Gastrocnemius medialis (tissue), 4 donors: Measurements from ENCODE around the gene TCAF1. TPM values are rescaled to one million over a fixed set of nuclear protein-coding genes. Genes with fewer than 3 reads are reported as not detected.
"Not testable (repeated sequence)": the region's sequence is repeated elsewhere in the genome, so short reads cannot be mapped to it uniquely, and the experiment has no call there.

Experiments used
- ATAC-seq, 2 donors: fragments of 150-250 bp; one replicate each; pipeline ENCODE4 v1.9.1; 2016
- DNase-seq, 2 donors: peaks; one replicate each; pipeline ENCODE4 v3.0.0-alpha.2; 2019
- H3K27ac ChIP-seq, 4 donors: fragments of 200-600 bp; sonication (generic); 1 replicate in 1 of 4; 2 replicates in 3 of 4; pipeline ENCODE4 v1.5.1; 2016 to 2018; ENCODE audit warnings: mild to moderate bottlenecking in 2 of 4, moderate library complexity in 1 of 4
- H3K27me3 ChIP-seq, 3 donors: fragments of 200-600 bp; sonication (generic) in 2 of 3; 1 replicate in 1 of 3; 2 replicates in 2 of 3; pipeline versions ENCODE4 v1.5.1 to v1.6.0; 2016 to 2019; ENCODE audit warnings: mild to moderate bottlenecking in 1 of 3, moderate library complexity in 1 of 3
- H3K36me3 ChIP-seq, 2 donors: fragments of 200-600 bp; sonication (generic) in 1 of 2; one replicate each; pipeline ENCODE4 v1.5.1; 2017 to 2018
- H3K4me1 ChIP-seq, 2 donors: fragments of 200-600 bp; sonication (generic) in 1 of 2; one replicate each; pipeline ENCODE4 v1.5.1; 2016 to 2017; ENCODE audit warnings: mild to moderate bottlenecking in 2 of 2
- H3K4me3 ChIP-seq, 4 donors: fragments of 200-600 bp; sonication (generic) in 3 of 4; 1 replicate in 1 of 4; 2 replicates in 3 of 4; pipeline ENCODE4 v1.5.1; 2016 to 2019; ENCODE audit warnings: mild to moderate bottlenecking in 2 of 4
- H3K9me3 ChIP-seq, 3 donors: fragments of 200-600 bp; sonication (generic) in 2 of 3; 1 replicate in 1 of 3; 2 replicates in 2 of 3; pipeline ENCODE4 v1.5.1; 2016 to 2019
- CTCF ChIP-seq, 5 experiments: fragments of 450-650 bp in 3 of 5; fragments of 200-600 bp in 2 of 5; sonication (generic) in 2 of 5; IDR thresholded peaks in 4 of 5; conservative IDR thresholded peaks in 1 of 5; 1 replicate in 4 of 5; 2 replicates in 1 of 5; pipeline ENCODE4 v1.5.1; 2016 to 2019; ENCODE audit warnings: antibody characterized with exemption in 5 of 5, mild to moderate bottlenecking in 3 of 5, moderate library complexity in 3 of 5
- POLR2A ChIP-seq, 2 donors: fragments of 450-650 bp; IDR thresholded peaks; one replicate each; pipeline ENCODE4 v1.6.1; 2017; ENCODE audit warnings: antibody characterized with exemption in 2 of 2, mild to moderate bottlenecking in 2 of 2, moderate library complexity in 2 of 2
- in situ Hi-C, 4 donors: fragments of 200-750 bp; cut with MboI; loops; one replicate each; pipeline versions ENCODE4 v1.15.0 to v1.8.0; 2017; ENCODE audit warnings: low sequenced_read_pairs in 4 of 4
- intact Hi-C: fragments of 100-400 bp; cut with DNase I; formaldehyde crosslinking; loops from one replicate; pipeline ENCODE4 v1.15.1; 2023; ENCODE audit warnings: low total_unique reads
- total RNA-seq, 4 donors: library from RNA; depleted of rRNA; stranded (reverse); fragments of >200 nt; gene quantifications; one replicate each; pipeline versions ENCODE4 v1.1.0 to v1.2.3, GENCODE V29; 2016

TCAF1 gene
- total RNA-seq, 4 donors from 2014 or later = 31.4 to 43.0 (median 32.9) TPM

DNA sequence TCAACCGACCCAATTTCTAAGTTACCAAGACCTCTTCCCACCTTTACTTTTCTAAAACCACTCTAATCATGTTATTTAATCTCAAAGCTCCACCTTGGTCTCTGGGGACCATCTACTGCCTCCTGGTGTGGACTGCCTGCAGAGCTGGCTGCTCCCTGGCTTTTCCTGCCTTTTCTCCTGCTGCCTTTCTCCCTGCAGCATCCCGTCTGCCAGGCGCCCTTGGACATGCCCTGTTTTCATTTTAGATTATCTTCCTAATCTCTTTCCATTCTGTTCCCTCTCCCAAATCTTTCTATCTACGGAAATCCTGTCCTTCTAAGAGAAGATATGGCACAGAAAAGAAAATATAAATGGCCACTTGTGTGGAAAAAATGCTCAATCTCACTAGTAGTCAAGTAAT, 23.1 kb downstream of the TCAF1 start:
- in situ Hi-C loops (loop anchor here in 1 of 4 donors (25.0 kb wide), 1 partner anchor 592 kb away; the partner anchor contains the start of genes CASP2 and TMEM139), intact Hi-C loops (no loop called here)
- DNase-seq = no peak
- TF ChIP-seq POLR2A (IDR thresholded peaks at IDR 0.05) (no peak), CTCF (IDR thresholded peaks at IDR 0.05 in 4 of 5, conservative IDR thresholded peaks at IDR 0.05 in 1 of 5) (no peak)
- Histone ChIP-seq H3K27ac (no peak overlapping the region), H3K27me3 (no peaks in the 10 kb centered on the region), H3K4me1 (peaks cover 0 to 7% of the 10 kb centered on the region in 2 donors), H3K4me3 (no peak overlapping the region), H3K36me3 (no peaks in the 10 kb centered on the region), H3K9me3 (no peaks in the 10 kb centered on the region)
- no peak for ATAC-seq

- TF ChIP-seq POLR2A (IDR thresholded peaks at IDR 0.05) (no peak), CTCF (IDR thresholded peaks at IDR 0.05 in 4 of 5, conservative IDR thresholded peaks at IDR 0.05 in 1 of 5) (no peak)
- Histone ChIP-seq H3K4me3 (no peak overlapping the region), H3K9me3 (no peaks in the 10 kb centered on the region), H3K27ac (no peak overlapping the region), H3K4me1 (peaks cover 0 to 7% of the 10 kb centered on the region in 2 donors), H3K36me3 (no peaks in the 10 kb centered on the region), H3K27me3 (no peaks in the 10 kb centered on the region)
- intact Hi-C loops (no loop called here), in situ Hi-C loops (loop anchor here in 1 of 4 donors (25.0 kb wide), 1 partner anchor 590 kb away; the partner anchor contains the start of genes CASP2 and TMEM139)
- DNase-seq (no peak), ATAC-seq (no peak)
Measured at GRCh38 chr7:143877098-143877497, 24.9 kb downstream of the TCAF1 start.

GRCh38 chr7:143876218-143876617, 25.8 kb downstream of the TCAF1 start:
- Histone ChIP-seq H3K36me3 (no peaks in the 10 kb centered on the region), H3K4me1 (no peaks in the 10 kb centered on the region), H3K27ac (no peak overlapping the region), H3K4me3 (no peak overlapping the region), H3K27me3 (no peaks in the 10 kb centered on the region), H3K9me3 (no peaks in the 10 kb centered on the region)
- intact Hi-C loops (no loop called here), in situ Hi-C loops (loop anchor here in 1 of 4 donors (25.0 kb wide), 1 partner anchor 589 kb away; the partner anchor contains the start of genes CASP2 and TMEM139)
- no peak for TF ChIP-seq CTCF (IDR thresholded peaks at IDR 0.05 in 4 of 5, conservative IDR thresholded peaks at IDR 0.05 in 1 of 5)
- TF ChIP-seq POLR2A (IDR thresholded peaks at IDR 0.05) = no peak
- no peak for DNase-seq
- no peak for ATAC-seq

DNA sequence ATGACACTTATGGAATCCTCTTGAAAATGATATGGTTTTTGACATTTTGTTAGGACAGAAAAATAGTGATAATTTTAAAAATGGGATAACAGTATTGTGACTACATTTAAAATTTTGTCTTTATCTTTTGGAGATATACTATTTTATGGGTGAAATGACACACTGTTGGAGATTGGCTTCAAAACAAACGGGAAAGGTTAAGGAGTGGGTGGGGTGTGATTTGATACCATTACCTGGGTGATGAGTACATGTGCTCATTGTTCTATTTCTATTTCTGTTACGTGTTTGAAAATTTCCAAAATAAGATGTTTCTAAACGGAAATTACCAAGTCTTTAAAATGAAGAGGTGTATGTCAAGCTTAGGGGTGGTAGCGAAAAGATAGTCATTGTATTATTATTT, 28.7 kb downstream of the TCAF1 start:
- H3K9me3 ChIP-seq, H3K27ac ChIP-seq, DNase-seq, intact Hi-C loops, ATAC-seq, H3K4me3 ChIP-seq, H3K36me3 ChIP-seq, H3K4me1 ChIP-seq, H3K27me3 ChIP-seq, in situ Hi-C loops: not testable (repeated sequence)

- H3K9me3 ChIP-seq, DNase-seq, in situ Hi-C loops, H3K4me1 ChIP-seq, H3K27me3 ChIP-seq, intact Hi-C loops, ATAC-seq, H3K27ac ChIP-seq, H3K4me3 ChIP-seq, H3K36me3 ChIP-seq: not testable (repeated sequence)
Measured at GRCh38 chr7:143871534-143871933, 30.4 kb downstream of the TCAF1 start.

GRCh38 chr7:143857994-143858393, 44.0 kb downstream of the TCAF1 start:
- H3K9me3 ChIP-seq, in situ Hi-C loops, DNase-seq, H3K4me3 ChIP-seq, intact Hi-C loops, H3K36me3 ChIP-seq, H3K4me1 ChIP-seq, H3K27ac ChIP-seq, H3K27me3 ChIP-seq: not testable (repeated sequence)
- peak; percentile 42 to 78 for ATAC-seq

GRCh38 chr7:143855443-143855842, 46.5 kb downstream of the TCAF1 start:
- intact Hi-C loops, H3K4me3 ChIP-seq, in situ Hi-C loops, H3K27me3 ChIP-seq, H3K4me1 ChIP-seq, H3K27ac ChIP-seq, H3K36me3 ChIP-seq, H3K9me3 ChIP-seq, DNase-seq: not testable (repeated sequence)
- ATAC-seq = peak; percentile 74 to 80
